ENCODE data around the gene DRG1.

DRG1 gene

DNA sequence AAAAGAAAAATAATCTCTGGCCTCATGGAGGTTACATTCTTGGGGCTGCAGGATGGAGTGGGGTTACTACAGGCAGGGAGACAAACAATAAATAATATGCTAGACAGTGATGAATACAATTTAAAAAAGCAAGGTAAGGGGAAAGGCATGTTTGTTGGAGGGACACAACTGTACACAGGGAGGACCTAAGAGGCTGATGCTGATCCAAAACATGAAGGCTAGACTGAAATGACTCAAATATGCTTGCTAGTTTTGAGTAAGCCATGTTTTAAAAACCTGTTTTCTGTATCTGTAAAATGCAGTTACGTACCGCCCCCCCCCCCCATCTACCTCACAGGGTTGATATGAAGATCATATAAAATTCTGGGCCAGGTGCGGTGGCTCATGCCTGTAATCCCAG lies 46.2 kb downstream of the DRG1 start:
- no peak for ATAC-seq
- TF ChIP-seq TOX (CRISPR knock-in tag; IDR thresholded peaks at IDR 0.05; ENCODE audit: borderline replicate concordance) (no peak), ZNF565 (CRISPR knock-in tag; conservative IDR thresholded peaks at IDR 0.05; ENCODE audit: low read depth) (no peak), GLIS3 (CRISPR knock-in tag; IDR thresholded peaks at IDR 0.05) (no peak)

DNA sequence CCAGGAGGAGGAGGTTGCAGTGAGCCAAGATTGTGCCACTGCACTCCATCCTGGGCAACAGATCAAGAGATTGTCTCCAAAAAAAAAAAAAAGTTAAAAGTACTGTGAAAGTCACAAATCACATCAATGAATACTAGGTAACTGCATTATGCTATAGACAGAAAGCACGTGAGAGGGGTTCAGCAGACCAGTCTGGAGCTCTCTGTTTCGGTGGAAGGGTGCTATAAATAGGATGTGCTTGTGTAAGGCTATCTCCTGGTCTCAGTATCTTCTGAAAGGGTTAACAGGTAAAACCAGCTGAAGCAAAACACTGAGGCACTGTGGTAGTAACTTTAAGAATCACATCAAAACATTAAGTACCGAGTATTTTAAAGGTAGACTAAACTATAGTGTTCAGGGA lies 46.8 kb downstream of the DRG1 start:
- no peak for ATAC-seq
- no peak for TF ChIP-seq TCF4 (CRISPR knock-in tag; IDR thresholded peaks at IDR 0.05; ENCODE audit: borderline replicate concordance)
- no peak for TF ChIP-seq PPARA (CRISPR knock-in tag; IDR thresholded peaks at IDR 0.05; ENCODE audit: borderline replicate concordance)
- no peak for TF ChIP-seq ESRRG (CRISPR knock-in tag; IDR thresholded peaks at IDR 0.05)
- TF ChIP-seq, protein P1, sequence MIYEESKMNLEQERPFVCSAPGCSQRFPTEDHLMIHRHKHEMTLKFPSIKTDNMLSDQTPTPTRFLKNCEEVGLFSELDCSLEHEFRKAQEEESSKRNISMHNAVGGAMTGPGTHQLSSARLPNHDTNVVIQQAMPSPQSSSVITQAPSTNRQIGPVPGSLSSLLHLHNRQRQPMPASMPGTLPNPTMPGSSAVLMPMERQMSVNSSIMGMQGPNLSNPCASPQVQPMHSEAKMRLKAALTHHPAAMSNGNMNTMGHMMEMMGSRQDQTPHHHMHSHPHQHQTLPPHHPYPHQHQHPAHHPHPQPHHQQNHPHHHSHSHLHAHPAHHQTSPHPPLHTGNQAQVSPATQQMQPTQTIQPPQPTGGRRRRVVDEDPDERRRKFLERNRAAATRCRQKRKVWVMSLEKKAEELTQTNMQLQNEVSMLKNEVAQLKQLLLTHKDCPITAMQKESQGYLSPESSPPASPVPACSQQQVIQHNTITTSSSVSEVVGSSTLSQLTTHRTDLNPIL (CRISPR knock-in tag; IDR thresholded peaks at IDR 0.05; ENCODE audit: low read depth), result no peak
- TF ChIP-seq, protein P2, sequence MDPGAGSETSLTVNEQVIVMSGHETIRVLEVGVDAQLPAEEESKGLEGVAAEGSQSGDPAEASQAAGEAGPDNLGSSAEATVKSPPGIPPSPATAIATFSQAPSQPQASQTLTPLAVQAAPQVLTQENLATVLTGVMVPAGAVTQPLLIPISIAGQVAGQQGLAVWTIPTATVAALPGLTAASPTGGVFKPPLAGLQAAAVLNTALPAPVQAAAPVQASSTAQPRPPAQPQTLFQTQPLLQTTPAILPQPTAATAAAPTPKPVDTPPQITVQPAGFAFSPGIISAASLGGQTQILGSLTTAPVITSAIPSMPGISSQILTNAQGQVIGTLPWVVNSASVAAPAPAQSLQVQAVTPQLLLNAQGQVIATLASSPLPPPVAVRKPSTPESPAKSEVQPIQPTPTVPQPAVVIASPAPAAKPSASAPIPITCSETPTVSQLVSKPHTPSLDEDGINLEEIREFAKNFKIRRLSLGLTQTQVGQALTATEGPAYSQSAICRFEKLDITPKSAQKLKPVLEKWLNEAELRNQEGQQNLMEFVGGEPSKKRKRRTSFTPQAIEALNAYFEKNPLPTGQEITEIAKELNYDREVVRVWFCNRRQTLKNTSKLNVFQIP (CRISPR knock-in tag; IDR thresholded peaks at IDR 0.05; ENCODE audit: borderline replicate concordance, low read depth), result no peak
- TF ChIP-seq, protein P3, sequence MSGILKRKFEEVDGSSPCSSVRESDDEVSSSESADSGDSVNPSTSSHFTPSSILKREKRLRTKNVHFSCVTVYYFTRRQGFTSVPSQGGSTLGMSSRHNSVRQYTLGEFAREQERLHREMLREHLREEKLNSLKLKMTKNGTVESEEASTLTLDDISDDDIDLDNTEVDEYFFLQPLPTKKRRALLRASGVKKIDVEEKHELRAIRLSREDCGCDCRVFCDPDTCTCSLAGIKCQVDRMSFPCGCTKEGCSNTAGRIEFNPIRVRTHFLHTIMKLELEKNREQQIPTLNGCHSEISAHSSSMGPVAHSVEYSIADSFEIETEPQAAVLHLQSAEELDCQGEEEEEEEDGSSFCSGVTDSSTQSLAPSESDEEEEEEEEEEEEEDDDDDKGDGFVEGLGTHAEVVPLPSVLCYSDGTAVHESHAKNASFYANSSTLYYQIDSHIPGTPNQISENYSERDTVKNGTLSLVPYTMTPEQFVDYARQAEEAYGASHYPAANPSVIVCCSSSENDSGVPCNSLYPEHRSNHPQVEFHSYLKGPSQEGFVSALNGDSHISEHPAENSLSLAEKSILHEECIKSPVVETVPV (CRISPR knock-in tag; IDR thresholded peaks at IDR 0.05), result no peak
- no peak for TF ChIP-seq ZNF565 (CRISPR knock-in tag; conservative IDR thresholded peaks at IDR 0.05; ENCODE audit: low read depth)
- TF ChIP-seq ISL1 (CRISPR knock-in tag; IDR thresholded peaks at IDR 0.05), result no peak

DNA sequence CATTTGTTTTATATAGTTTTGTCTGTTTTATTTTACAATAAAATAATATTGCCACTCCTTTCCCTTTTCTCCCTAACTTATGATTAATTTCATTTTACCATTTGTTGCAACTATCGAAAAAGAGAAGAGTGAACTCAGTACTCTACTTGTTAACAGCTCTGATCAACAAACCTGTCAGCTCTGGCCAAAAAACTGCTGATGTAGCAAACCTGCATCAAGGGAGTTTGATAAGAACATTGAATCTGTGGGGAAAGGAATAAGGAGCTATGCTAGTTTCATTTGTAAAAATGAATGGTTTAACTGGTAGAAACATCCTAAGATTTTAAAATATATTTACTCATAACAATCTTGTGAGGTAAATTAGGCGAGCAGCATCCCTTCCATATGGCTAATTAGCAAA lies 47.4 kb downstream of the DRG1 start:
- no peak for ATAC-seq
- no peak for TF ChIP-seq TCF4 (CRISPR knock-in tag; IDR thresholded peaks at IDR 0.05; ENCODE audit: borderline replicate concordance)
- no peak for TF ChIP-seq TOX (CRISPR knock-in tag; IDR thresholded peaks at IDR 0.05; ENCODE audit: borderline replicate concordance)
- TF ChIP-seq ESRRG (CRISPR knock-in tag; IDR thresholded peaks at IDR 0.05), result no peak
- TF ChIP-seq, protein P1 (CRISPR knock-in tag; IDR thresholded peaks at IDR 0.05; ENCODE audit: low read depth), result no peak
- no peak for TF ChIP-seq CSDC2 (CRISPR knock-in tag; IDR thresholded peaks at IDR 0.05)
- TF ChIP-seq ISL1 (CRISPR knock-in tag; IDR thresholded peaks at IDR 0.05), result no peak
- no peak for TF ChIP-seq ZNF8 (CRISPR knock-in tag; IDR thresholded peaks at IDR 0.05)
- no peak for TF ChIP-seq RARB (CRISPR knock-in tag; IDR thresholded peaks at IDR 0.05)
- no peak for TF ChIP-seq ZNF70 (CRISPR knock-in tag; IDR thresholded peaks at IDR 0.05)
- no peak for TF ChIP-seq PPARA (CRISPR knock-in tag; IDR thresholded peaks at IDR 0.05; ENCODE audit: borderline replicate concordance)

DNA sequence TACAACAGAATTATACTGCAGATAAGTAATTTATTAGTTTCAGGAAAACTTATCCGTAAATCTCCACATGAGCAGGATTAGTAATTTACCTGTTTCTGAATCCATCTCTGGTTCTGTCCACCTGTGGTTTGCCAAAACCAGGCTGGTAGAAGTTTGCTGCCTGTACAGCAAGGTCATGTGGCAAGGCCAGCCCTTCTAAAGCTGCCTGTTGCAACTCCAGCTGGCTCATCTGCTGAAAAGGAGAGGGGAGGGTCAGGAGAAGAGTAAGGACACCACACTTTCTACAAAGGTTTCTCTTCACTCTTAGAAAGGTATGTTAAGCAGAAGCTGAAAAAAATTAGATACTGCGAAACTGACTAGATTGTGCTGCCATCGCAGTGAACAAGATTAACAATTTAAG lies 47.9 kb downstream of the DRG1 start:
- TF ChIP-seq ESRRG (CRISPR knock-in tag; IDR thresholded peaks at IDR 0.05) (no peak), OSR1 (CRISPR knock-in tag; IDR thresholded peaks at IDR 0.05) (no peak), PPARA (CRISPR knock-in tag; IDR thresholded peaks at IDR 0.05; ENCODE audit: borderline replicate concordance) (no peak), TCF4 (CRISPR knock-in tag; IDR thresholded peaks at IDR 0.05; ENCODE audit: borderline replicate concordance) (no peak), ZFP3 (CRISPR knock-in tag; IDR thresholded peaks at IDR 0.05) (no peak), ZNF70 (CRISPR knock-in tag; IDR thresholded peaks at IDR 0.05) (no peak), ZNF565 (CRISPR knock-in tag; conservative IDR thresholded peaks at IDR 0.05; ENCODE audit: low read depth) (no peak), TOX (CRISPR knock-in tag; IDR thresholded peaks at IDR 0.05; ENCODE audit: borderline replicate concordance) (no peak), ZC3H10 (CRISPR knock-in tag; IDR thresholded peaks at IDR 0.05) (no peak), CSDC2 (CRISPR knock-in tag; IDR thresholded peaks at IDR 0.05) (no peak), RARB (CRISPR knock-in tag; IDR thresholded peaks at IDR 0.05) (no peak), ZFP30 (CRISPR knock-in tag; IDR thresholded peaks at IDR 0.05) (no peak), ISL1 (CRISPR knock-in tag; IDR thresholded peaks at IDR 0.05) (no peak)
- TF ChIP-seq, protein P1 (CRISPR knock-in tag; IDR thresholded peaks at IDR 0.05; ENCODE audit: low read depth), result no peak
- TF ChIP-seq, protein P4, sequence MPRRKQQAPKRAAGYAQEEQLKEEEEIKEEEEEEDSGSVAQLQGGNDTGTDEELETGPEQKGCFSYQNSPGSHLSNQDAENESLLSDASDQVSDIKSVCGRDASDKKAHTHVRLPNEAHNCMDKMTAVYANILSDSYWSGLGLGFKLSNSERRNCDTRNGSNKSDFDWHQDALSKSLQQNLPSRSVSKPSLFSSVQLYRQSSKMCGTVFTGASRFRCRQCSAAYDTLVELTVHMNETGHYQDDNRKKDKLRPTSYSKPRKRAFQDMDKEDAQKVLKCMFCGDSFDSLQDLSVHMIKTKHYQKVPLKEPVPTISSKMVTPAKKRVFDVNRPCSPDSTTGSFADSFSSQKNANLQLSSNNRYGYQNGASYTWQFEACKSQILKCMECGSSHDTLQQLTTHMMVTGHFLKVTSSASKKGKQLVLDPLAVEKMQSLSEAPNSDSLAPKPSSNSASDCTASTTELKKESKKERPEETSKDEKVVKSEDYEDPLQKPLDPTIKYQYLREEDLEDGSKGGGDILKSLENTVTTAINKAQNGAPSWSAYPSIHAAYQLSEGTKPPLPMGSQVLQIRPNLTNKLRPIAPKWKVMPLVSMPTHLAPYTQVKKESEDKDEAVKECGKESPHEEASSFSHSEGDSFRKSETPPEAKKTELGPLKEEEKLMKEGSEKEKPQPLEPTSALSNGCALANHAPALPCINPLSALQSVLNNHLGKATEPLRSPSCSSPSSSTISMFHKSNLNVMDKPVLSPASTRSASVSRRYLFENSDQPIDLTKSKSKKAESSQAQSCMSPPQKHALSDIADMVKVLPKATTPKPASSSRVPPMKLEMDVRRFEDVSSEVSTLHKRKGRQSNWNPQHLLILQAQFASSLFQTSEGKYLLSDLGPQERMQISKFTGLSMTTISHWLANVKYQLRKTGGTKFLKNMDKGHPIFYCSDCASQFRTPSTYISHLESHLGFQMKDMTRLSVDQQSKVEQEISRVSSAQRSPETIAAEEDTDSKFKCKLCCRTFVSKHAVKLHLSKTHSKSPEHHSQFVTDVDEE (CRISPR knock-in tag; IDR thresholded peaks at IDR 0.05), result no peak
- TF ChIP-seq, protein P3 (CRISPR knock-in tag; IDR thresholded peaks at IDR 0.05), result no peak
- ATAC-seq, result no peak
